Smooth muscle cell of trachea (primary cell): Measurements from ENCODE around the gene NLRP14. TPM values are rescaled to one million over a fixed set of nuclear protein-coding genes. Genes with fewer than 3 reads are reported as not detected.

ENCODE experiments used
- total RNA-seq: library from RNA; depleted of rRNA; stranded (reverse); fragments of >200 nt; gene quantifications from 2 replicates; pipeline ENCODE4 v1.2.1, GENCODE V29; 2014

Gene NLRP14
- total RNA-seq: 0.17 and 0.29 TPM in 2 replicates

GRCh38 chr11:7020183-7020917 lies at the start of gene NLRP14, which contains the start of gene ZNF214:
Gene NLRP14 (plus strand): TSS chr11:7020479. CDS start chr11:7038587, 18,108 bp downstream.
Gene ZNF214 (minus strand): TSS chr11:7020346. CDS start chr11:7002835, 17,511 bp downstream.

GRCh38 chr11:7088921-7089320 lies 68.6 kb downstream of the NLRP14 start, which contains the start of gene RBMXL2:
Gene RBMXL2 (plus strand): TSS chr11:7088998. CDS start chr11:7089121, 123 bp downstream.

Other genes with a start within 250 kb of the NLRP14 start
- gene OR2AG2, start 248.5 kb upstream of the NLRP14 start, total RNA-seq: 0.15 and 0.33 TPM in 2 replicates
- gene OR2AG1, start 237.5 kb upstream of the NLRP14 start, total RNA-seq: not detected in 2 replicates
- gene OR6A2, start 220.8 kb upstream of the NLRP14 start, total RNA-seq: 0.17 and 0.73 TPM in 2 replicates
- gene OR10A5, start 174.8 kb upstream of the NLRP14 start, total RNA-seq: not detected in 2 replicates
- gene OR10A2, start 157.4 kb upstream of the NLRP14 start, total RNA-seq: not detected in 2 replicates
- gene OR10A4, start 143.9 kb upstream of the NLRP14 start, total RNA-seq: not detected in 2 replicates
- gene OR2D2, start 128.0 kb upstream of the NLRP14 start, total RNA-seq: 0.29 and 0.50 TPM in 2 replicates
- not detected in 2 replicates for gene OR2D3, start 99.5 kb upstream of the NLRP14 start, total RNA-seq
- 2.3 and 6.5 TPM in 2 replicates for gene ZNF215, start 94.1 kb upstream of the NLRP14 start, total RNA-seq
- 5.1 and 9.9 TPM in 2 replicates for gene ZNF214, start 133 bp upstream of the NLRP14 start, total RNA-seq
- not detected in 2 replicates for gene RBMXL2, start 68.5 kb downstream of the NLRP14 start, total RNA-seq
- not detected in 2 replicates for gene SYT9, start 231.4 kb downstream of the NLRP14 start, total RNA-seq